C4-2B (cell line): ENCODE measurements around the gene INSR.

Experiments
- CTCF ChIP-seq: fragments of 450-650 bp; conservative IDR thresholded peaks from 2 replicates; pipeline ENCODE4 v1.5.1; 2017; ENCODE audit warnings: mild to moderate bottlenecking
- ZFX ChIP-seq: fragments of 450-650 bp; IDR thresholded peaks from 2 replicates; pipeline ENCODE4 v1.6.1; 2017

- TF ChIP-seq CTCF, result no peak
- no peak; the same call in 1 of the 2 replicates for TF ChIP-seq ZFX
Measured at GRCh38 chr19:7069042-7069903, 224.9 kb downstream of the INSR start, which contains the start of gene ZNF557.
